Activated CD4-positive, alpha-beta T cell treated with anti-CD3 and anti-CD28 coated beads, Interleukin-2, amount 50 U/mL, for 4 hours (primary cell): ENCODE data around the gene CIZ1.
A peak's percentile ranks its signal among the peaks of the same experiment; 100 is the strongest.

Source experiments
- DNase-seq, 2 experiments: peaks; one replicate each; pipeline ENCODE4 v3.0.0-alpha.2; 2020

The CIZ1 gene

GRCh38 chr9:128162215-128163026, 29.0 kb downstream of the CIZ1 start:
- DNase-seq = no peak

- DNase-seq = no peak
These were observed 30.0 kb downstream of the CIZ1 start for GRCh38 chr9:128161215-128161902.

GRCh38 chr9:128160603-128160987, 30.8 kb downstream of the CIZ1 start:
- DNase-seq = peak; percentile 52 to 65

GRCh38 chr9:128159784-128160602, 31.4 kb downstream of the CIZ1 start, which contains the start of gene BBLN:
TSS of gene BBLN (plus strand) at chr9:128160265. CDS start at chr9:128160408, 143 bp downstream.
- peak; percentile 92 for DNase-seq

GRCh38 chr9:128159522-128159783, 31.9 kb downstream of the CIZ1 start:
- DNase-seq = peak; percentile 18

DNA sequence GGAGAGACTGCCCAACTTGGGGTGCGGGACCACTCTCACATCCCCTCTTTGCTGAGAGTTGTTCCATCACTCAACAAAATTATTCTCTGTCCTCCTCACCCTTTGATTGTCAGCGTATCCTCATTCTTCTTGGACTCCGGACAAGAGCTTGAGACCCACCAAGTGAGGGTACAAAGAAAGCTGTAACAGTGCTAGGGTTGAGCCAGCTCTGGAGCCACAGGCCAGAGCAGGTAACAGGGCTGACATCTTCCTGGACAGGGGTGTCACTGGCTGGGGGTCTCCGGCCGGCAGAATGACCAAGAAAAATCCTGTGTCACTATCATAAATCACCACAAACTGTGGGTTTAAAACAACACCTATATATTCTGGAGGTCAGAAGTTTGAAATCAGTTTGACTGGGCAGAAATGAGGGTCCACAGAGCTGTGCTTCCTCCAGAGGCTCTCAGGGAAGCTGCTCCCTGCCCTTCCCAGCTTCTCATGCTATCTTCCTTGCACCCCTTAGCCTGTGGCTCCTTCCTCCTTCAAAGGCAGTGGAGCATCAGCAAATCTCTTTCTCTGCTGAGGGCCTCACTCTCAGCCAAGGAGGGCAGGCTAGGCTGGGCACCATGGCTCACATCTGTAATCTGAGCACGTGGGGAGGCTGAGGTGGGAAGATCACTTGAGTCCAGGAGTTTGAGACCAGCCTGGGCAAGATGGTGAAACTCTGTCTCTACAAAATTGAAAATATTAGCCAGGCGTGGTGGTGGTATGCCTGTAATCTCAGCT, 35.5 kb downstream of the CIZ1 start:
- DNase-seq = no peak

GRCh38 chr9:128153947-128154695, 37.3 kb downstream of the CIZ1 start:
- DNase-seq = no peak

DNA sequence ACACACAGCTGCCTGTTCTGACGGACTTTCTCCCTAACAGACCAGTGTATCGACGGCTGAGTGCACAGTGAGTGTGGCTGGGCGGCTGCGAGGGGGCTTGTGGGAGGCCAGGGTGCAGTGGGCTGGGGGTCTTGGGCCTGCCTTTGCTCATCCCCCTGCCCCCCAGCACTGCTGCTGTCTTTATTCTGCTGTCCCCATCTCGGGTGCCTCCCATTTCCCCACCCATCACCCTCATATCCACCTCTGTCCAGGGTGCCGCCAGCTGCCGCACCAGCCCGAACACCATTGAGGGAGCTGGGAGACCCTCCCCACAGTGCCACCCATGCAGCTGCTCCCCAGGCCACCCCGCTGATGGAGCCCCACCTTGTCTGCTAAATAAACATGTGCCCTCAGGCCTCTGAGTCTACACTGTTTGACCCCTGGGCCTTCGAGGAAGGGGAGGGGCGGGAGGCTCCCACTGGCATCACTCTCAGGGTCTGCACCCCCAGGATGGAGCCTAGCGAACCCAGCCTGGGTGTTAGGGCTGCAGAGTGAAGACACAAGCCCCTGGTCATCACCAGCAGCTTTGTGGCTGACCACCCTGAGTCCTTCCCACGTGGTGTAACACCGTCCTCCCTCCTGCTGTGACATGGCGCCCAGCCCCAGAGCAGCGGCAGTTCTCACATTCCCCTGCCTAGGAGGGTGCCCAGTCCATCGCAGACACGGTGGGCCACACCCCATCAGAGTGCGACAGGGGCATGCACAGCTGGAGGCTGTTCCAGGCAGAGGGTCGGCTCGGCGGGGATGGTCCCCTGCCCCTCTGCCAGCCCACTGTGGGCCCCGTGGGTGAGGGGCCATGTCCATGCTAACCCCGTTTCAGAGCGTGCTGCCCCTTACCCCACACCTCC, 38.1 kb downstream of the CIZ1 start:
- no peak for DNase-seq

DNA sequence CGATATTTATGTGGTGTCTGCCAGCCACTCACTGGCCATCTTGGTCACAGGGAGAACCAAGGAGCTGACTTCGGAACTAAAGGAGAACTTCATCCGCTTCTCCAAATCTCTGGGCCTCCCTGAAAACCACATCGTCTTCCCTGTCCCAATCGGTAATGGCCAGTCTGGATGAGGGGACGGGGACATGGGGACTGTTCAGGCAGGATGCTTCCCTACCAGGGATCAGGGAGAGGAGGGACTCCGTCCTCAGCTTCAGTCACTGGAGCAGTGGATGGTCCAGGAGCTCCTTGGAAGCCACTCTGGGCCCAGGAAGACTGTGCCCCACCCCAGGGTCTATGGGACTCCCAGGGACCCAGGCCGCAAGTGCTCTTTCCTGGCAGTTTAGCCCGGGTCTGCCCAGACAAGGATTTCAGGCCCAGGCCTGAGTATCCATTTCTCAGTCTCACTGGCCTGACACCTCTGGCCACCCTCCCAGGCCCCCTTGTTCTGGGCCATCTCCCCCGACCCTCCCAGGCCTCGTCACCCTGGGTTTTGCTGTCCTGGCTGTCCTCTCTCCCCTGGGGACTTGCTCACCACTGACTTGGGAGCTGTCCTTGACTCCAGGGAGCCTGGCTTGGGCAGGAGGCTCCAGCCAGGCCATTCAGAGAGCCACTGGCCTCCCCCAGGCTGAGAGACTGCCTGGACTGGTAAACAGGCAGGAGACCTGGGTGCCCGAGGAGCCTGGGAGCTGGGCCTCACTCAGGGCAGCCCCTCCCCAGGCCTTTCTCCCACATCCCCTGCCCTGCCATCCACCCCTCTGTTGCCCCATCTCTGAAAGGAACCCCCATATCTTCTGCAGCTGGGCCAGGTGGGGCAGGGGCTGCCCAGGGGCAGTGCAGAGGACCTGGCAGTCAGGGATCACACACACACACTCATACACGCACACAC, 39.0 kb downstream of the CIZ1 start:
- DNase-seq = no peak

DNA sequence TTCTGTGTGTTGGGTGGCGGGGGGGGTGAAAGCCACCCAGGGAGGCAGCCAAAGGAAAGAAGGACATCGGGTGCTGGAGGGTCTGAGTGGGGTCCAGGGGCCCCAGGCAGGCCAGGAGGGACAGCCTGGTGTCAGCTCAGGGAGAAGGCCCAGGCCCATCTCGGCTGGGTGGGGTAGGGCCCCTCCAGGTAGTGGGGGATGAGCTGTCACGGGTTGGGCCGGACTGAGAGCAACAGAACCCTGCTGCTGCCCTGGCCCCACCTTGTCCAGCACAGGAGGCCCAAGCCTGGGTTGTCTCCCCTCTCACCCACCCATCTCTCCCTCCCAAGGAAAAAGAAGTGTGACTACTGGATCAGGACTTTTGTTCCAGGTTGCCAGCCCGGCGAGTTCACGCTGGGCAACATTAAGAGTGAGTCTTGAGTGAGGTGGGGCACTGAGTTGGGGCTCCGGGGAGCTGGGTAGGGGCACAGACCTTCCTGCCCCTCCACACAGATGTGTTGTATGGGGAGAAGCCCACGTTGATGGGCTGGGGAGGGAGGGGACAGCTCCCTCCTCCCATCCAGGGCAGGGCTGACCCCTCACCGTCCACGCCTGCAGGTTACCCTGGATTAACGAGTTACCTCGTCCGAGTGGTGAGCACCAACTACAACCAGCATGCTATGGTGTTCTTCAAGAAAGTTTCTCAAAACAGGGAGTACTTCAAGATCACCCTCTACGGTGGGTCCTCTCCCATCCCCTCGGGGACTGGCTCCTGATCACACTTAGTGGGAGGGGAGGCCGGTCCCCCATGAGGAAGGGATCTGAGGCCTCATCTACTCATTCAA, 39.9 kb downstream of the CIZ1 start:
- no peak for DNase-seq

DNA sequence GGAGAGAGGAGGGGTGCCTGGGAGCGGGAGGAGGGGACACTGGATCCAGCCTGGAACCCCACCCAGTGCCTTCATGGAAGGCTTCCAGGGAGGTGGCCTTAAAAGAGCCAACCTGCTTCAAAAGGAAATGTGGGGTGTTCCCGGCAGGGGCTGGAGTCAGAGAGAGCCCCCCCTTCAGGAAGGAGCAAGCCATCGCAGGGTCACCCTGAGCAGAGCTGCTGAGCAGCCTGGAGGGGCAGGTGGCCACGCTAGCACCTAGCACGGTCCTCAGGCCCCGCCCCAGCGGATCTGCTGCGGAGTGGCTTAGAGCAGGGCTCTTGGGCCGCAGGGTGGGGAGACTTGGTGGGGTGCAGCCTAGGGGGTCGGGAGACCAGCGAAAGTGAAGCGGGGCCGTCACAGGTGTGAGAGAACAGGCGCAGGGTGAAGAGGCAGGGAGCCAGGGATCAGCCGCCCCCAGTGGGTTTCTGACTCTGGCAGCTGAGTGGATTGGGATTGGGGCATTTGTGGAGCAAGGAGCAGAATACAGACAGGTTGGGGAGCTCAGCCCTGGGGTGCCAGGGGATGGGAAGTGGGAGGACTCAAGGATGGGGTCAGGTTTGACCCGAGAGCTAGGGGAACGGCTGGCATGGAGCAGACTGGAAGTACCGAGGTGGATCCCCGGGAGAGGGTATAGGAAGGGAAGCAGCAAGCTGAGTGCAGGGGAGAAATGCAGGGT, 40.6 kb downstream of the CIZ1 start:
- no peak for DNase-seq

DNA sequence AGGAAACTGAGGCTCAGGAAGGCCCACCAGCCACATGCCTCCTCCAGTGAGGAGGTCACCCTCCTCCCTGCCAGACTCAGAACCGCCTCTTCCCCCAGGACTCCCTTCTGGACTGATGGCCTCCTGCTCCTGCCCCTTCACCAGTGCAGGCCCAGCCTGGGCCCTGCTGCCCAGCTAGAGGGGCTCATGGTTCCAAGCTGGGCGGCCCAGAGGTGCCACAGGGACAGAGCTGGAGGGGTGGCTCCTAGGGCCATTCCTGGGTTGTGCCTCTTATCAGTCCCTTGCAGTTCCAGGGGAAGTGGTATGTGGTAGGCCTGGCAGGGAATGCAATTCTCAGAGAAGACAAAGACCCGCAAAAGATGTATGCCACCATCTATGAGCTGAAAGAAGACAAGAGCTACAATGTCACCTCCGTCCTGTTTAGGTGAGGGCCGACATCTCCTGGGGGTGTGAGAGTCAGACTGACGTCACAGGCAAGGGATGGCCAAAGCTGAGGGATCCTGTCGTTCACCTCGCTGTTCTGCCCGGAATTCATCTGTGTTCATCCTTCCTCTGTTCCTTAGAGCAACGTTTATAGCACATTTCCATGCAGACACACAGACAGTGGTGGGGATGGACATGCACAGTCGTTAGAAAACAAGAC, 41.3 kb downstream of the CIZ1 start:
- no peak for DNase-seq

DNA sequence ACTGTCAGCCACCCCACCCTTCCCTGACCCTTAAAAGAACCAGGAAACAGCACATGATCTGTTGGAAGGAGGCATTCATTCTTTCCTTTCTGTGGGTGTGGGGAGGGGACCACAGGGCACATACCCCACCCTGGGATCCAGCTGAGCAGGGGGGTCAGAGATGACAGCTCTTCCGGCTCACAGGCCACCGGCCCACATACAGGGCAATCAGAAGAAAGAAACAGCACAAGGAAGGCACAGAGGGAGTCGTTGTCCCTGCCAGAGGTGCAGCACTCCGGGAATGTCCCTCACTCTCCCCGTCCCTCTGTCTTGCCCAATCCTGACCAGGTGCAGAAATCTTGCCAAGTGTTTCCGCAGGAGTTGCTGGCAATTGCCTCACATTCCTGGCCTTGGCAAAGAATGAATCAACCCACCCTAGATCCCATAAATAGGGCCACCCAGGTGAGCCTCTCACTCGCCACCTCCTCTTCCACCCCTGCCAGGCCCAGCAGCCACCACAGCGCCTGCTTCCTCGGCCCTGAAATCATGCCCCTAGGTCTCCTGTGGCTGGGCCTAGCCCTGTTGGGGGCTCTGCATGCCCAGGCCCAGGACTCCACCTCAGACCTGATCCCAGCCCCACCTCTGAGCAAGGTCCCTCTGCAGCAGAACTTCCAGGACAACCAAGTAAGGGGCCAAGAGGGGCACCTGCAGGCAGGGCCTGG, 42.2 kb downstream of the CIZ1 start, which contains the start of gene LCN2:
LCN2 (plus strand) TSS at position 453 of the 701 bp plus-strand sequence; CDS start at position 526, 73 bp downstream.
- no peak for DNase-seq

GRCh38 chr9:128148509-128149000, 42.8 kb downstream of the CIZ1 start:
- DNase-seq = no peak

DNA sequence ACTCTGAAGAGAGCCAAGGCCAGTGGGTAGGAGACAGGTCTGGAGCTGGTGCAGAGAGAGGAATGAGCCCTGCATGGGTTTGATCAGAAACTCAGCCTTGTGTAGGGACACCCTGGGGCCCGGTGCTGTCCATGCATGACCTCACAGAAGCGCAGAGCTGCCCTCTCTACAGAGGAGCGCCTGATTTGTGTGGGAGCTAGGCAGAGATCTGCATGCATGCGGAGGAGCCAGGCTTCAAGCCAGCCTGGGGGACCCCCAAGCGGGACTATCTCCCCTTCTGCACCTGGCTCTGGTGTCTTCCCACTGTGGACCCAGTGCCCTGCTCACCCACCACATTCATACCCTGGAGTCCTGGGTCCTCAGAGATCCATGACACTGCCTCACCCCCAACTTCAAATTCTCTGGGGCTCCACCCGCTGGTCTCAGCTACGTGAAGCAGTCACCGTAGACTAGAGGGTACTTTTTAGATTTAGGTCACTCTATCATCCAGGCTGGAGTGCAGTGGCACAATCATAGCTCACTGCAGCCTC, 44.7 kb downstream of the CIZ1 start:
- DNase-seq = no peak

- no peak for DNase-seq
These were observed 45.4 kb downstream of the CIZ1 start for GRCh38 chr9:128145951-128146351.

- no peak for DNase-seq
These were observed 45.8 kb downstream of the CIZ1 start for GRCh38 chr9:128145536-128145935.
